Fibroblast of peridontal ligament (primary cell): ENCODE results near the gene PPM1L.

Source experiments
- DNase-seq: peaks from one replicate; pipeline ENCODE4 v3.0.0-alpha.2; 2010; ENCODE audit errors: extremely low read depth

The PPM1L gene

GRCh38 chr3:161042023-161042501, 286.0 kb downstream of the PPM1L start:
- DNase-seq: peak; percentile 18

DNA sequence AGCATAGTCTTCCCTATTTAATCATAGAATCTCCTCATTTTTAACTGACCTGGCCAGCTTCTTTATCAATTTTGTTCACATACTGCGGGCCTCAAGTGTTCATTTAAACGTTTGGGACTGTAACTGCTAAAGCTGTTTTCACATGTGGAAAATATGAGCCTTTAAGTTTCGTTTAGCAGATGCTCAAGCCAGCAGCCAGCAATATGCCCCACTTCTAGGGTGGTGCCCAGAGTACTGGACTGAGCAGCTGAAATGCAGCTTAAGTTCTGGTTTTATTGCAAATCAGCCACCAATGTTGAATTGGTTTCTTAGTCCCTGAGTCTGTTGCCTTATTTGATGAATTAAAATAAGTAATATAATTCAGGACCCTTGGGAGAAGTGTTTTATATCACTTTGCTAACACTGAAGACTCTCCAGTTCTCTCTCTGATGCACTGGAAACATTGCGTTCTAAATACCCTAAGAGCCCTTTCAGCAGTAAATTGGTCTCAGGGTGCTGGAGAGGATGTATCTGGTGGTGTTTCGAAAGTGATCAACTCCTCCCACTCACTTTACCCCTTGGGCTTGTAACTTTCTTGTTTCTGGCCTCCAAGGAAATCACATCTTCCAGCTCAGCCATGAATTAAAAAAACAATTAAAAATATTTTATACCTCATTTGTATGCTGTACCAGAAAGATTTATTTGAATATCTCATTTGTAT, 287.5 kb downstream of the PPM1L start:
- DNase-seq: no peak

DNA sequence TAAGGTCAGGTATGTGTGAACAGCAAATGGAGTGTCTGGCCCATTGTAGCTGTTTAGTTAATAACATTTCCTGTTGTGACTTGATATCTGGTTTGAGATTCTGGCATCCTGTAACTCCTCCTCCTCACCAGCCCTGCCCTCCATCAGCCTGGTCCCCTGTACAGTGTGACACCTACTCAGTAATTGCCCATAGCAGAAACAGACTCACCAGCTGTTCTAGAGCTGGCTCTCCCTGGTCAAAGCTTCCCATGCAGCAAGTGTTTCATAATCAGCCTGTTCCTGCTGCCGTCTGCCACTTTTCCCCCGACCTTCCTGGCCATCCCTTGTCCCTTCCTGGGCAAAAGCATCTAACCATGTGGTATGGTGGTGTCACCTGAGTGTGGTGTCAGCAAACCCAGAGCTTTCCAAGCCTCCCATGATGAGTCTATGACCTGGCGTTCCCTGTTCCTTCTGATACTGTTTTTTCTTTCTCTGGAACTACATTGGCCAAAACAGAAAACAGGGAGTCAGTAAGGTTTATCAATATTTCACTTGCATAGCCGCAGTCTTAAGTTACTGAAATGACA, 293.7 kb downstream of the PPM1L start:
- DNase-seq: no peak

DNA sequence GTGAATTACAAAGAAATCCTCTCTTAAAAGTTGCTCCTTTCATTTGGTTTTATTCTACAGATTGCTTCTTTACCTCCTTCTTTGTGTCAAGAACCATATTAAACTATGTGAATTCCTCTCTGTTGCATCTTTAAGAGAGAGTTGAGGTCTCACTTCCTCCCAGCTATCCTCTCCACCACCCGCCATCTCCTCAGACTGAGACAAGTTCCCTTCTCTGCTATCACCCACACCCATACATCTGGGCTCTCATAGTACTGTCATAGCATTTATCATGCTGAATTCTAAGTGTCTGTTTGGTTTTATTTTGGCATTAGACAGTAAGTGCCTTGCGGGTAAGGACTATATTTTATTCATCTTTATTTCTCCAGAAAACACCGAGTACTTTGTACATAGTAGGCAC, 294.9 kb downstream of the PPM1L start:
- no peak for DNase-seq

DNA sequence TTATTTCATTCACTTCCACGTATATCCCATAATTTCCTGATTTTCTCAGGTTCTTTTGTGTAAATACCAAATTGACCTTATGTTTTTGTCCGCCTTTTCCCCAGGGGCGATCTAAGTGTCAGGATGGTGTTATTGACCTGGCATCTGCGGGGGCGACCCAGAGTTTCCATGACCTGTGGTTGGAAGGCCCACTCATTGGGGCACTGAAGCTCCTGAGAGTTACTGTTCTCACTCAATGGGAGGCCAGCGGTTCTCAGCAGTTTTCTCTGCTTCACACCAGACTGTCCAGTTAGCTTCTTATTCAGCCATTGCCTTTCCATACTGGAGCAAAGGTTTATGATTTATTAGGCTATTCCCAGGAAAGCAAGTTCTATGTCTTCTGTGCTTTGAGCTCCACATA, 295.8 kb downstream of the PPM1L start:
- DNase-seq: no peak

- no peak for DNase-seq
Observed at GRCh38 chr3:161054860-161055604, 299.0 kb downstream of the PPM1L start.

- no peak for DNase-seq
Observed at GRCh38 chr3:161064413-161064812, 308.4 kb downstream of the PPM1L start.

DNA sequence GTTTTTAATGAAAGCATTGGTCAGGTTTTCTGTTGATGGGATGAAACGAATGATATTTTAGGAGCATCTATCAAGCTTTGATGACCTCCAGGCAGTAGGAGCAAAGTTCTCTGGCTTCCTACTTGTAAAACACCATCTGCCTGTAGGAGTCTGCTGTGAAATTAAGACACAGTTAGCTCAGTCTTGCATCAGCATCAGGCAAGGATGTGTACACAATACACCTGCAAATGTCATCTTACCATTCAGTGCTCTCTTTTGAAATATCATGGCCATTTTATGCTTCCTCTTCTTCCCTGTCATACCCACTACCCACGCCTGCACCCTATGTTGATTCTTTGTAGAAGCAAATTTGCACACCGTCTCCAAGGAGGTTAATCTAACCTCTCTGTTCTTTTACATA, 310.9 kb downstream of the PPM1L start:
- no peak for DNase-seq

GRCh38 chr3:161067335-161067734, 311.3 kb downstream of the PPM1L start:
- no peak for DNase-seq

GRCh38 chr3:161069511-161070251, 313.6 kb downstream of the PPM1L start:
- DNase-seq: peak; percentile 87

- no peak for DNase-seq
Observed at GRCh38 chr3:161070252-161070930, 314.4 kb downstream of the PPM1L start.

- DNase-seq: no peak
Observed at GRCh38 chr3:161070980-161071663, 315.1 kb downstream of the PPM1L start.

- peak; percentile 59 for DNase-seq
Observed at GRCh38 chr3:161072211-161072621, 316.2 kb downstream of the PPM1L start.

DNA sequence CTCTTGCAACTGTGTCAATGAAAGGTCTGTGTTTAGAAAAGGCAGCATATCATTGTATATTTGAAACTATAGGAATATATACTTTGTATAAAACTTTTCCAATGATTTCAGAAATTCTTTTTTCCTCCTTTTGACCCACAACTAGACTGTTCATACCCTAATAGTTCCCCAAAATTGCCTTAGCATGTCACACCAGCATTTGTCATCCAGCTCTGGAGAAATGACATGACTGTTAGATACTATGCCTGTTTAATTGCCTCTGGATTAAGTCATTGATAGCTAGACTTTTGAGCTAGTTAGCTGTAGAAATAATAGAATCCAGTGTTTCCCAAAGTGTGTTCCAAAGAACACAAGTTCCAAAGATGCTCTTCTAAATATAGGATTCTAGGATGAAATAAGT, 316.7 kb downstream of the PPM1L start:
- no peak for DNase-seq

GRCh38 chr3:161073181-161073580, 317.1 kb downstream of the PPM1L start:
- DNase-seq: no peak

DNA sequence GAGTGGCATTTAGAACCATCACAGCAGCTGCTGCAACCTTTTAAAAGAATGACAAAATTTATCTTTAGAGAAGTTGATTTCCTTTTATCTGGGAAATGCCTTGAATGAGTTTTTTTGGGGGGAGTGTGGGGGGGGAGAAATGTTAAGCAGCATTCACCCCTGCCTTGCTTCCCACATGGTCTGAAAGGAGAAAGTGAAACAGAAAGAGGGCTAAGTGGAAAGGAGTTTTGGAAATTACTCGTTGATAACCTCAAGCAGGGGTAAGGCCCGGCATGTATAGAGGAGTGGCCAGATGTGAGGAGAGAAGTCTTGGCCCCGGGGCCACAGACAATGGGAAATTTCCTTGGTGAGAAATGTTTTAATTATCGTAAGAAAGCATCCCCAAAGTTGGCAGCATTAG, 325.6 kb downstream of the PPM1L start:
- DNase-seq: peak; percentile 26

- DNase-seq: no peak
Observed at GRCh38 chr3:161082063-161082462, 326.0 kb downstream of the PPM1L start.

GRCh38 chr3:161083131-161083530, 327.1 kb downstream of the PPM1L start:
- DNase-seq: no peak

DNA sequence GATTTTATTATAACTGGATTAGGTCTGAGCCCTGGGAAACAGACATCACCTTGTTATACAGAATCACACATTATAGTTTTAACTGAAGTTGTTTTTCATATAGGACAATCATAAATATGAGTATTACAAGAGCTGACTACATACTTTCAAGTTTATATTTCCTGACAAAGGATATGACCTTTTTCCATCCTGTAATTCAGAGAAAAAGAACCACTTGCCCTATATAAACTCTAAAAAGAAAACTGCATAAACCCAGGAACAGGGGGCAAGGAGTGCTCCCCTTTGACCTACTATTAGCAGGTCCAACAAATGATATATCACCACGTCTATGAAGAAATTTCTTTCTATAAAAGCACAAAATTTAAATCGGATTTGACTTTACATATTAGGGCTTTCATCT, 328.2 kb downstream of the PPM1L start:
- DNase-seq: no peak

DNA sequence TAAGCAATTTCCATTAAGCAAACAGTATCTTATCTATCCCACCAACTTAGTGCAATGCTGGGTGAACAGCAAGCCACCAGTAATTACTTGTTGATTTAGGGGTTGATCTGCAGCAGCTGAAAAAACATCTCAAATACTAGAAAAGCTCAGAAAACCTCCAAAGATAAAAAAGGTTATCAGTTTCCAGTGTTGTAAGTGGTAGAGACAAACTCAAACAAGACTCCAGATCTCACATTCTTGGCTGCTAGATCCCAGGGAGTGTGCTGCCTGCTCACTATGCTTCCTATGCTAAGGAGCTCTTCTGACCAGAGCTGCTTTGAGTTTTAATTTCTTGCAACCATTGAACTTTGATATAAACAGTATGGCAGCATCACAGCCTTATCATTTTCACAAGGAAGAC, 337.9 kb downstream of the PPM1L start:
- no peak for DNase-seq

DNA sequence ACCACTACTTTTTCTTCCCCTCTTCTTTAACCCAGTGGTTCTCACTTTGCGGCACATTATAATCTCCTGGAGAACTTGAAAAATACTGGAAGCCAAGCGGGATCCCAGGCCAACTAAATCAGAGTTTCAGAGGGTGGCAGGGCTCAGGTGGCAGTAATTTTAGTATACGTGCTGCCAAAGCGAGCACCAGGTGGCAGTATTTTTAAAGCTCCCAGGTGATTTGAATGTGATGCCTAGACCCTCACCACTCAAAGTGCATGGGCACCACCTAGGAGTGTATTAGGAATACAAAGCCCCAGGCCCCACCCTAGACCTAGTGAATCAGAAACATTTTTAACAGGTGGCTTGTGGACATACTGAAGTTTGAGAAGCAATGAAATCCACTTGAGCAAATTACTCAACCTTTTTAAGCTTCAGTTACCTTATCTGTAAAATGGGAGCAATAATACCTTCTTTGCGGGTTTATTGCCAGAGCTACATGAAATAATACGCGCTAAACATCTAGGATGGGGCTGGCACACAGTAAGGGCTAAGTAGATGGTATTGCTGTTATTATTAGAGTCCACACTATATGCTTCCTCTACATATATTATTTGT, 340.8 kb downstream of the PPM1L start:
- DNase-seq: no peak
